HG03521 (cell line): ENCODE data around the gene SDR39U1.

Source experiments
- ATAC-seq: cut with Tn5 transposase; IDR thresholded peaks from one replicate; pipeline ENCODE4 v1.9.1; 2021; ENCODE audit warnings: mild to moderate bottlenecking, moderate library complexity; ENCODE audit not compliant: unreplicated experiment

SDR39U1 gene

DNA sequence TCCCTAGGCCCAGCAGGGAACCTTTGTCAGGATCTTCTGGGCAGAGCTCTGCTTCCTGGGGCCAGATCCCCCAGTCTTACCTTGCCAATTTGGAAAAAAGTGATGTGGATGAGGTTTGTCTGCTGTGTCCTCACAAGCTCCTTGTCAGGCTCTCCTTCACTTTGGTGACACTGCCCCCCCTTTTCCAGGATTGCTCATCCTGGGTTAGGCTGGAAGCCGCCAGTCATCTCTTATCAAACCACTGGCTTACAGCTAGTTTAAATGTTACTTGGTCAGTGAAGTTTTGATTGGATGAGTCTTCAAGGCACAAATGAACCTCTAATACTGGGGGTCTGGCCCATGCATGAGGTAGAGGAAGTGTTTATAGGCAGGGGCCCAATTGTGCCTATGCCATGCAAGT lies 28.5 kb downstream of the SDR39U1 start:
- ATAC-seq, result no peak

DNA sequence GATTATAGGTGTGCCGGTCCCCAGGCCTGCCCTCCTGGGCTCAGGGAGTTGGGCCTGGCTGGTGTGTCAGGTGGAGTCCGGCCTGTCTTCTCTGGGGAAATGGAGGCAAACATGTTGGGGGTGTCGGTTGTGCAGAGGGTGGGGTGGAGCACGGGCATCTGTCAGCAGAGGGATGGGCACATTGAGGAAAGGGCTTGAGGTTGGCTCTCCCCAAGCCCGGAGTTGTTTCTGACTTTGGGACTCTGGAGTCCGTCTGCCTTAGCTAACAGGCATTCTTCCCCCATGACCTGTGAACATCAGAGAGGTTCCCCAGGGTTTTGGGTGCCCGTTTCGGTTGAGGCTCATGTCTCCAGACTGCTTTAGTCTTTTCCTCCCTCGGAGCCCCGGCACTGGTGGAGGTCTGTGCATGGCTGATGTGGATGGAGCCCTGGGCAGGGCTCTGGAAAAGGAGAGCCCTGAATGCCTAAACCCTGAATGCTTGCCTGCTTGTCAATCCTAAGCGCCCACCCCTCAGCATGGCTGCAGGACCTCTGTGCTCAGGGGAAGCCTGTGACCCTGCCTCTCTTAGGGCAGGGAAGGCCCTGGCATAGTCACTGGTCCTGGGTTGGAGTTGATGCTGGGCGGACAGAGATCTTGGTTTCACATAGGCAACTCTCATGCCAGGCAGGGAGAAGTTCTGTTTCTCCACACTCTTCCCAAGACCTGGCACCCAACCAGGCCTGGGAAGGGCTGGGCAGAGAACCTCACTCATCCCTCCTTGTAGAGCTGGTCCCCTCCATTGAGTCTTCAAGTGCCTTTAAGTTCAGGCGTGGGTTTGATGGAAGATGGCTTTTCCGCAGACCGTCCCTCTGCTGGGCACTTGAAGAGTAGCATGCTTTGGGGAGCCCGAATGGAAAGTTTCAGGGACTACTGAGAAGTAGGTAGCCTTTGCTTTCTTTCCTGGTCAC lies 30.9 kb downstream of the SDR39U1 start:
- ATAC-seq, result no peak

DNA sequence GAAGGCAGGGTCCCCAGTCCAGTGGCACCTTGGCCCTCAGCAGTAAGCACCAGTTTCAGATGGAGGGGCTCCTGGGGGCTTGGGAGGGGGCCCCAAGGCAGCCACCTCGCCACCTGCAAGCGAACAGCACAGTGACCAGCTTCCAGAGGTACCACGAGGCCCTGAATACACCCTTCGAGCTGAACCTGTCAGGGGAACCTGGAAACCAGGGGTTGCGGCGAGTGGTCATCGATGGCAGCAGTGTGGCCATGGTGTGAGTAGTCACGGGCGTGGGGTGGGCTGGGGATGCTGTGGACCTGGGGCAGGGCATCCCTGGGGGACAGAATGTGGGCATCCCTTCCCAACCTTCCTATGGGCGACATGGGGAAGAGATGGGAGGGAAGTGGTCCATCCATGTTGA lies 32.6 kb downstream of the SDR39U1 start:
- ATAC-seq, result no peak

DNA sequence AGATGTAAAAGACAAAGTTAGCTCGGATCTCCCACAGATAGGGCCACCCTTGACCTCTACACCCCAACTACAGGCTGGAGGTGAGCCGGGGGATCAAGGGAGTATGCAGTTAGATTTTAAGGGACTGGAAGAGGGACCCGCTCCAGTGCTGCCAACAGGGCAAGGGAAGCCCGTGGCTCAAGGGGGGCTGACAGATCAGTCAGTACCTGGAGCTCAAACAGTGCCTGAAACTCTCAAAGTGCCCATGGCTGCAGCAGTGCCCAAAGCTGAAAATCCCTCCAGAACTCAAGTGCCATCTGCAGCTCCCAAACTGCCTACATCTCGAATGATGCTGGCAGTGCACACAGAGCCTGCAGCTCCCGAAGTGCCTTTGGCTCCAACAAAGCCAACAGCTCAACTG lies 33.4 kb downstream of the SDR39U1 start:
- ATAC-seq, result no peak

DNA sequence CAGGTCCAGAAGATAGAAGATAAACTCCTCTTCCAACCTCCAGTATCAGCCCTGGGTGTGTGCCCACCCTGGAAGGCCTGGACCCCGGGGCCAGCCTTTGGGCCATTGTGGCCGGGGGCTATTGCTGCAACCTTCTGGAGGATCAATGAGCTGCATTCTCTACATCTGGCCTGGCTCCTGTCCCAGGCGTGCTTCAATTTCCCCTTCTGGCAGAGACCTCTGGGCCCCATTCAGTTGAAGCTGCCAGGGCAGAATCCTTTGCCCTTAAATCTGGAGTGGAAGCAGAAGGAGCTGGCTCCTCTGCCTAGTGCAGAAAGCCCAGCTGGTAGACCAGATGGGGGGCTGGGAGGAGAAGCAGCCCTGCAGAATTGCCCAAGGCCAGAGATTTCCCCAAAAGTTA lies 33.8 kb downstream of the SDR39U1 start:
- ATAC-seq, result no peak

DNA sequence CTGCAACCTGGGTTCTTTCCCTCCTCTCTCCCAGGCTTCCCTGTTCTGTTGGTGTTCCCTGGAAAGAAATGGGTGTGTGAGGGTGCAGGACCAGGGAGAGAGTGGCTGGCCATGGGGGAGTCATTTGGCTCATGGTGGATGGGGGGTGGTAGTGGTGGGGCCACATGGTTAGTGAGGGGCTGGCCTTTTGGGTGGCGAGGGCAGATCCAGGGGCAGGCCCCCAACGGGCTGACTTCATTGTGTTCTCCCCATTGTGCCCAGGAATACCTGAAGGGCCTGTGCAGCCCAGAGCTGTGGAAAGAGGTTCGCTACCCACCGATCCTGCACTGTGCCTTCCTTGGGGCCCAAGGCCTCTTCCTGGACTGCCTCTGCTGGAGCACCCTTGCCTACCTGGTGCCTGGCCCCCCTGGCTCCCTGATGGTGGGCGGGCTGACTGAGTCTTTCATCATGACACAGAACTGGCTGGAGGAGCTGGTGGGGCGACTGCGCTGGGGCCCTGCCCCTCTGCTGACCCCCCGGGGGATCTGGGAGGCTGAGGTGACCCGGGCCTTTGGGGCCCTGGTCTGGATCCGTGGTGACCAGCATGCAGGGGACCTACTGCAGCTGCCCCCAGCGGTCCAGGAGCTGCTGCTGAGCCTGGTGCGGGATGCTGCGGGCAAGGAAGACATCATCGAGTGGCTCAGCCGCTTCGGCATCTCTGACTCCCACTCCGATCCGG lies 34.8 kb downstream of the SDR39U1 start:
- ATAC-seq, result no peak

DNA sequence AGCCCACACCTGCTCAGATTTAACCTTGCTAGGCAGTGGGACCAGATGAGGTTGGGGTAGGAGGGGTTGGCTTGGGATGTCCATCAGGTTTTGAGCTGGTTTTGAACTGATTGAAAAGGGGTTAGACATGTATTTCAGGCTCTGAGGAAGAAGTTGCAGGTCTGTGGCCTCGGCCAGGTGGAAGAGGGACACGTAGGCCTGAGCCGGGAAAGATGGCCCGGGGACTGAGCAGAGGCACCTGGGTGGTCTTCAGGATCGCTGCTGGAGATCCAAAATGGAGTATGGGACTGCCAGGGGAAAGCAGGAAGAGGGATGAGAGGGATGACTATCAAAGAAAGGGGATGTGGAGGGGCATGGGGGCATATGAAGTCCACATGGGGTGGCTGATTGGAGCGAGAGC lies 36.2 kb downstream of the SDR39U1 start:
- no peak for ATAC-seq

DNA sequence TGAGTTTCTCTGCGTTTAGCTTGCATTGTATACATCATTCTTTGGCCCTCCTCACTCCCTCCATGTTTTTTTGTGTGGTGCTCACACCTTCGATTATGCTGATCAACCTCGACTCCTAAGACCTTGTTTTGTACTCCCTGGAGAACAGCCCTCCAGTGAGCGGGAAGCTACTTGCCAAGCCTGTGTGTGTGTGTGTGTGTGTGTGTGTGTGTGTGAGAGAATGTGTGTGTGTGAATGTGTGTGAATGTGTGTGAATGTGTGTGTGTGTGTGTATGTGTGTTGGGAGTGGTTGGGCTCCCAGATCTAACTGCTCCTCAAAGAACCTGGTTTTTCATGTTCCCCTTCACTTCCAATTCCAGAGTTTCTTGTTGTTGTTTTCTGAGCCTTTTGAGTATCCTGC lies 37.8 kb downstream of the SDR39U1 start:
- no peak for ATAC-seq

DNA sequence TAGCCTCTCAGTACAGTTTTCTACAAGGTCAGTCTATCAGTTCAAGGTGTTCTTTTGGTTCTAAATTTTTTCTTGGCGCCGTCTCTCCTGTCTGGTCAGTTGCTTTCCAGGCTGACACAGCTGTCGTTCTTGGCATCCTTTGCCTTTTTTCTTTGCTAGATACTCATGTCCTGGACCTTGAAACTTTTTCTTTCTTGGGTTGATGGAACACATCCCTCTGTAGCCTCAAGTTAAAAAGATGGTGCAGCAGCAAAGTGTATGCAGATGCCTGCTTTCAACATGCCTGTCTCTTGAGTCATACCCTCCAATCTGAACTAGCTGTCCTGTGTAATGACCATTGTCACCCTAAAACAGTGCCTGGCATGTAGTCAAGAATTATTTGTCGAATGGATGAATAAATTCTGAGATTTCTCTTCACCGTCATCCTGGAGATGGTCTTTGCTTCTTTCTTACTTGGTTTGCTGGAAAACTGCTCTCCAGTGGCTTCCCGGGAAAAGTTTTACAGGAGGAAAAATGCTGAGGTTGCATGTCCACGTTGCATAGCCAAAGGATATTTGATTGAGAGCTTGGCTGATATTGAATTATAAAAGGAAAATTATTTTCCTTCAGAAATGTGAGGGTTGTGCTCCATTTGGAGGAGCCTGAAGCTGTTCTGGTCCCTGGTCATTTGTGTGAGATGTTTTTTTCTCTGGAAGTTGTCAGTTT lies 39.1 kb downstream of the SDR39U1 start:
- no peak for ATAC-seq

DNA sequence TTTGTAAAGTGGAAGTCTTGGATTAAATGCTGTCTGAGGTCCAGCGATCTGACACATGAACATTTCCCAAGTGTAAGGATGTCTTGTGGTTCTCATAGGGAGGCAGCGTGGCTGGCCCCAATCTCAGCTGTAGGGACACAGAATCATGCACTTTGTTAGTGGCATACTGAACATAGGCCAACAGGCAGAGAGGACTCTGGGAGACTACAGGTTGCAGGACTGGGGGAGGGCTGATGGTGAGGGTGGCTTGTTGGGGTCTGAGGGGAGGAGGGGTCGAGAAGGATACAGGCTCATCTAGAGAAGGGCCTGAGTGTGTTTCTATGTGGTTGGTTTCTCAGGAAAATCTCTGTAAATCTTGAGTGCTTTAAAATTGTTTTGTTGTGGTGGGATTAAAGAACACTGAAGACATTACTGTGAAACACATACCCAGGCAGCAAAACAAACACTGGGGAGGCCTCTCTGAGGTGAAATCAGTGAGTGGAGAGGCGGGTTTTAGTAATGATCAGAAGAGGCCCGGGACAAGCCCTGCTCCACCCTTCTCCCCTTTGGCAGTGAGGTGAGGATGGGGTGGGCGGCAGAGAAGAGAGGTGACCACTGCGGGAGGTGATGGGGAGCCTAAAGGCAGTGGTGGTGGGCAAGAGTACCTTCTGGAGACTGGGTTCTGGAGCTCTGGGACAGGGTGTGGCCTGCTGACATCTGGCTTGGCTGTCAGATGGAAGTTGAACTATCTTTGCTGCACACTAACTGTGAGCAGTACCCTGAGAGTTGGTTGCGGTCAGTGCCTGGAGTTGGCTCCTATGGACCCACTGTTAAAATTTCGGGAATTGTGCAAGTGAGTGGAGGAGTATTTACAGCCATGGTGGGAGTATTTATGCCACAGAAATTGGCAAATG lies 40.5 kb downstream of the SDR39U1 start:
- no peak for ATAC-seq

DNA sequence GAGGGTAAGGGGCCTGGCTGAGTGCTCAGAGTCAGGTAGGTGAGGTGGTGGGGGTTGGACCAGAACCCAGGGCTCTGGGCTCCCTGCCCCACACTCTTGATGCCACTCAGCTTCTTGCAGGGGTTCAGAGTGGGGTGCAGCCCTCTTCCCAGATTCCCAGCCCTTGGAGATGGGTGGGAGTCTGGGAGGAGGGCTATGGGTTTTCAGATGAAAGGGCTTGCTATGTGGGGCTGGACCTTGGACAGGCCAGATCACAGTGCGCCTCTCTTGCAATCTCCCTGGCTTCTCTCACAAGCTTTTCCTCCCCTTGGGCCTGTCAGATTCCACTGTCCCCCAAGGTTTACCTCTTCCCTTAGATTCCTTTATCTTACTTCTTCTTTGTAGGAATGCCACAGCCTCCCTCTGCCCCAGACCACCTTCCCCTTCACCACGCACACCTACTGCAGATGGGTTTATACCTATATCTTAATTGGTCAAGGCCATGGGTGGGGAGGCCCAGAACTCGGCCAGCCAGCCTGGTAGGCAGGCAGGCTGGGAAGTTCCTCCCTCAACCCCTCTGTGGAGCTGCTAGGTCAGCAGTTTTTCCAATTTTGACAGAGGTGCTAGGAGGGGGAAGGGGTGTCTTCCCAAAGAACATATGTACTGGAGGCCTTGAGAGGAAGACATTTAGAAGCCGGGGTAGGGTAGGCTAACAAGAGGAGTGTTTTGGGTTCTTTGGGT lies 42.4 kb downstream of the SDR39U1 start:
- no peak for ATAC-seq

DNA sequence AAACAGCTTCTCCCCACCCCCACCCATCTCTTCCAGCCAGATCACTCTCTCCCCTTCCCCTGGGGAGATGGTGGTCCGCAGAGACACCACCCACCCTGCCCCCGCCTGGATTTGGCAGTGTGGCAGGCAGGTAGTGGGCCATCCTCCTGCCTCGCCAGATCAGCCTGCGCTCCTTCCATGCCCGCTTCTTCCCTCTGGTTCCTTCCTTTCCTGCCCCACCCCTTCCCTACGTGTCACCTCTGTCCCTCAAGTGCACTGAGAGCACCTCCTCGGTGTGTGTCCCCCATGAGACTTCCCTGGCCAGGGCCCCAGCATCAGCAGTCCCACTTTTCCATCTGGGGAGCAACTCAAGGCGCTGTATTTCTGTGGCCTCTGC lies 43.1 kb downstream of the SDR39U1 start:
- ATAC-seq, result no peak

DNA sequence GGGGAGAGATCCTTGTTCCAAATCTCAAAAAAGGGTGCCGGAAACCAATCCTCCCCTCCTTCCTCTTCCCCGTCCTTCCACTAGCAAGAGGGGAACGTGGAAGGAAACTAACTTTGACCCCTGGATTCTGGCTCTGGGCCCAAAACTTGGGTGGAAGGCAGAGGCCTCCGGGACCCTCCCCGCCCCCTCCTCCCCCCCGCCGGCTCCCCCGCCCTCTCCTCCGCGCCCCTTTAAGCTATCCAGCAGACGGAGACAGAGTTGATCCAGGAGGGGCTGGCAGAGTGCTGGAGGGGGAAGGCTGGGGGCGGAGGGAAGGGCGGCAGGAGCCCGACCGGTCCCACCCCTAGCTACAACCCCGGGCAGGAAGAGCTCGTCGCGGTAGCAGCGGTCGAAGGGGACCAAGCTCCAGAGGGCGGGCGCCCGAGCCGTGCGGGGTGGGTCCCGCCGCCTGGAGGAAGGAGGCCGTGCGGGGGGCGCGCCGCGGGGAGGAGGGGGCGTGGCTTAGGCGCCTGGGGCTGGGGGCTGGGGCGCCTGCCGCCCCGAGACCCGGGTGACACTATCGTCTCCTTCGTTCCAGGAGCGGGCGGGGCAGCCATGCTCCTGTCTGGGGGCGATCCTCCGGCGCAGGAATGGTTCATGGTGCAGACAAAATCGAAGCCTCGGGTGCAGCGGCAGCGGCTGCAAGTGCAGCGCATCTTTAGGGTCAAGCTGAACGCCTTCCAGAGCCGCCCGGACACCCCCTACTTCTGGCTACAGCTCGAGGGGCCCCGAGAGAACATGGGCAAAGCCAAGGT lies 43.7 kb downstream of the SDR39U1 start, which contains the start of gene NYNRIN:
Gene NYNRIN (plus strand): TSS at position 351 of the 794 bp plus-strand sequence. CDS start 244 bp downstream, at position 595.
- ATAC-seq, result no peak

DNA sequence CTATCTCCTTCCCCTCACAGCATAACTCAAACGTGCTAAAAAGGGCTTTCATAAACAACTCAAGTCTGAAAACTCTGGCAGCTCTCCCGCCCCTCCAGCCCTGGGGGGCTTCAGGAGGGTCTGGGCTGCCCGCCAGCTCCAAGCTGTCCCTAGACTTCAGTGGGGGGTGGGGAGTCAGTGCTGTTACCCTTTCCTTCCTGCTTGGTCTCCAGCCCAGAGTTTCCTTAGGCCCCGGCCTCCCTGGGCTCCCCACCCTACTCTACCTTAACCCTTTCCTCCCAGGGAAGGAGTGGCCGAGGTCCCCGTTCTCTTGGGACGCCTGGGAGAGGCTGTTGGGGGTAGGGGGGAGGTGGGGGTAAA lies 44.3 kb downstream of the SDR39U1 start:
- no peak for ATAC-seq

DNA sequence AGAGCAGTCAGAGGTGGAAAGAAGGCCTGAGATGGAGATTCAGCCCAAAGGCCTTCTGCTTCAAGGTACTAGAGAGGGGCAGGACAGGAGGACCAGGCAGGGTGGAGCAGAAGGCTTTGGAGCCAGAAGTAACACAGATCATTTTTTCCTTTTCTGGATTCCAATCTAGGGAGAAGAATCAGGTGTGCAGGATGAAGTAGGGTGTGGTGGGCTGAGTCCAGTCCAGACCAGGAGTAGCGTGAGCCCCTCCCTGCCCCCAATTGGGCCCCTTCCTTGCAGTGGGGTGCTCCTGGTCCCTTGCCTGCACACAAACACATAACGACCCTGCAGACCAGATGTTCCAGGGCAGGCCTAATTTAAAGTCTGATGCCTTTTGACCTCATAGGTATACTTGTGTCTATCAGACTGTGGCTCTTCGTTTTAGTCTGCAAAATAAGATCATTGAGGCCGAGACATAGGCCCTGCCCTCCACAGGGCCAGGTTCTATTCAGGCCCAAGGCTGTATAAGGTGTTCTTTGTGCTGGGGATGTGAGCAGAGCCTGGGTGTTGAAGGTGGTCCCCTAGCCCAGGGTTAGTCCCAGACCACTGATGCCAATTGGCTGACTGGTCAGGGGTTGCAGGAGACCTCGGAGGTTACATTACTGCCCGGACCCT lies 44.8 kb downstream of the SDR39U1 start:
- no peak for ATAC-seq

DNA sequence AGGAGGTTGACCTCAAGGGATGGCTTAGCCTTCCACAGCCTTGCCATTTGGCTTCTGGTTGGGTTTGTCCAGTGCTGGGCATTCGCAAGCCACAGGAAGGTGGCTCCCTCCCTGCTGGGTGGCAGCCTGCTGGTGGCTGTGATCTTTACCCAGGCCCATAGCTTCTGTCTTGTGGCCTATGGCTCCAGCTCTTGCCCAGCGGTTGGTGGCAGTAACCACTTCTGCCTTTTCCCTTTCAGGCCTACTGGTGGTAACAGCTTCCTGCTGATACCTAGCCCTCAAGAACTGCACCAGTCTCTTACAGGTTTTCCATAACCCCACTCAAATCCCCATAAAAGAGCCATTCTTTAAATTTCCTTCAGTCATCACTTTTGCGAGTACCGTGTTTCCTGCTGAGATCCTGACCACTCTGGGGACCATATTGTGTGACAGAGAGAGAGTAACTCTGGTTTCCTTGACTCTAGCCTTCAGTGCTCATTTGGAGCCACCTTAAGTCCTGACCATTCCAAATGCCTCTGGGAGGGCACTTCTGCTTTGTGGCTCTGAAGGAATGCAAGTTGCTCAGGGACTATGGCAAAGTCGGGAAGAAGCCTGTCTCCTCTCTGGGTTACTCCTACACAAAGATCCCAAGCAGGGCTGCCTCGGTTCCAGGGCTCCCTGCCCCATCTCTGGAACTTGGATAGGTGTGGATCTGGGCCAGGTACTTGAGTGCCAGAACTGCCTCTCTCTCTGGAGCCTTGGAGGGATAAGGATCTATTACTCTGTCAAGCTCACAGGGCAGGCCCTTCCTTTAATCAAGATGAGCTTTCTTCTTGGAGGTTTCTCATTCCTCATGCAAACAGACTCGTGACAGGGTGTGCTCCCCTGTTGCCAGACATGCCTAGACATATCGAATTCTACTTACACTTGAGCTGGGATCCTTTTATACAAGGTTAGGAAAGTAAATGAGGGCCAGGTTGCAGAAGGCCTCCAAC lies 46.7 kb downstream of the SDR39U1 start:
- ATAC-seq, result no peak

DNA sequence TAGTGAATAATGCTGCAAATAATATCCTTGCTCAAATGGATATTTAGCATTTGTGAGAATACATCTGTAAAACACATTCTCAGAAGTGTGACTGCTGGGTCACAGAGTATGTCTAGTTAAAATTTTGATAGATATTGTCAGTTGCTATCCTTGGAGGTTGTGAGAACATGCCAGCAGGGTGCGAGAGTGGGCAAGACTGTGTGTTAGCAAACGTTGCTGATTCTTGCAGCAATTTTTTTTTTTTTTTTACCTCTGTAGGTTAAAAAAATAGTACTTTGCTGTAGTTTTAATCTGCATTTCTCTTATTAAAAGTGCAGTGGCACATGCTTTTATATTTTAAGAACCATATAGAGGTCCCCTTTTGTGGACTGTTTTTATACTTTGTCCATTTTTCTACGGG lies 48.3 kb downstream of the SDR39U1 start:
- no peak for ATAC-seq
